Endothelial cell of umbilical vein (primary cell): ENCODE data around the gene STXBP5L. TPM values are rescaled to one million over a fixed set of nuclear protein-coding genes. Genes with fewer than 3 reads are reported as not detected.
A peak's percentile ranks its signal among the peaks of the same experiment; 100 is the strongest.

Experiments used
- BruUV-seq: library from RNA; stranded (reverse); fragments of 400-500 nt; replicated peaks from 2 replicates; lab custom pipeline; 2021; lab: Mats Ljungman, UMichigan
- CTCF ChIA-PET: fragments of 300-600, 350-600 bp; sonication (Branson Sonifier 250); formaldehyde crosslinking; loops from one replicate; lab custom pipeline; 2021; ENCODE audit warnings: antibody characterized with exemption, inconsistent platforms; lab: Charles Lee
- POLR2A ChIA-PET: fragments of 300-600, 350-600 bp; sonication (Branson Sonifier 250); formaldehyde crosslinking; loops from one replicate; lab custom pipeline; 2021; ENCODE audit warnings: antibody characterized with exemption, inconsistent platforms; lab: Charles Lee
- DNase-seq: peaks from one replicate; pipeline ENCODE4 v3.0.0-alpha.2; 2011; ENCODE audit warnings: low read depth, low spot score
- FAIRE-seq: peaks from 2 replicates; lab custom pipeline; 2011; peaks lifted over from hg19 to GRCh38; lab: Jason Lieb, UNC
- H2AFZ ChIP-seq: 2 replicates; pipeline ENCODE4 v1.6.0; 2012; ENCODE audit warnings: low read depth, low read length, control low read depth, inconsistent platforms
- H3K27ac ChIP-seq: 2 replicates; pipeline ENCODE4 v1.5.1; 2011; ENCODE audit warnings: low read depth, mild to moderate bottlenecking, control low read depth, low read length, moderate library complexity; ENCODE audit not compliant: insufficient read depth
- H3K27me3 ChIP-seq, 2 experiments: 2 replicates each; pipeline versions ENCODE4 v1.6.0 to v1.6.1; 2011; ENCODE audit warnings: low read length in 2 of 2, mixed read lengths in 1 of 2; ENCODE audit not compliant: control insufficient read depth in 2 of 2, insufficient read depth in 2 of 2
- H3K36me3 ChIP-seq, 2 experiments: 2 replicates in 1 of 2; 3 replicates in 1 of 2; pipeline ENCODE4 v1.5.1; 2011; ENCODE audit warnings: low read length in 2 of 2, mild to moderate bottlenecking in 1 of 2, moderate library complexity in 1 of 2; ENCODE audit not compliant: control insufficient read depth in 2 of 2, insufficient read depth in 2 of 2; ENCODE audit errors: extremely low read depth in 1 of 2
- H3K4me1 ChIP-seq: 3 replicates; pipeline ENCODE4 v1.5.1; 2011; ENCODE audit warnings: mild to moderate bottlenecking, low read length; ENCODE audit not compliant: control insufficient read depth, insufficient read depth; ENCODE audit errors: extremely low read depth
- H3K4me2 ChIP-seq: 2 replicates; pipeline ENCODE4 v1.6.1; 2011; ENCODE audit warnings: low read length, control low read depth, mixed read lengths; ENCODE audit not compliant: insufficient read depth
- H3K4me3 ChIP-seq, 3 experiments: fragments of 200-600 bp in 1 of 3; sonication (generic), shearing (Covaris generic) in 1 of 3; replicated peaks in 1 of 3; 2 replicates each; pipeline ENCODE4 v1.5.1; 2011 to 2016; ENCODE audit warnings: control low read depth in 3 of 3, low read length in 3 of 3, mild to moderate bottlenecking in 2 of 3, inconsistent platforms in 1 of 3, low read depth in 1 of 3, moderate library complexity in 1 of 3; ENCODE audit not compliant: insufficient read depth in 1 of 3
- H3K79me2 ChIP-seq: 2 replicates; pipeline ENCODE4 v1.6.0; 2012; ENCODE audit warnings: low read length, inconsistent platforms; ENCODE audit not compliant: control insufficient read depth, insufficient read depth
- H3K9ac ChIP-seq: replicated peaks from 2 replicates; pipeline ENCODE3; 2011; ENCODE audit warnings: low read length, control low read depth; ENCODE audit not compliant: insufficient read depth; ENCODE audit errors: extremely low read depth
- H3K9me1 ChIP-seq: replicated peaks from 3 replicates; pipeline ENCODE4 v1.6.0; 2011; ENCODE audit warnings: mild to moderate bottlenecking, low read length; ENCODE audit not compliant: control insufficient read depth, insufficient read depth; ENCODE audit errors: extremely low read depth
- H3K9me3 ChIP-seq: replicated peaks from 2 replicates; pipeline ENCODE4 v1.5.1; 2012; ENCODE audit warnings: low read length, inconsistent platforms; ENCODE audit not compliant: control insufficient read depth, insufficient read depth
- H4K20me1 ChIP-seq: replicated peaks from 2 replicates; pipeline ENCODE3; 2011; ENCODE audit warnings: mild to moderate bottlenecking, low read length; ENCODE audit not compliant: control insufficient read depth, insufficient read depth; ENCODE audit errors: extremely low read depth
- CTCF ChIP-seq, 2 donors: IDR thresholded peaks; 1 replicate in 1 of 2; 2 replicates in 1 of 2; pipeline ENCODE4 v1.5.1; 2011; ENCODE audit warnings: low read length in 2 of 2, mild to moderate bottlenecking in 2 of 2, moderate library complexity in 2 of 2, control low read depth in 1 of 2, inconsistent platforms in 1 of 2, low read depth in 1 of 2; ENCODE audit not compliant: insufficient read depth in 1 of 2; ENCODE audit errors: extremely low read depth in 1 of 2
- EZH2 ChIP-seq: IDR thresholded peaks from 2 replicates; pipeline ENCODE4 v1.6.1; 2012; ENCODE audit warnings: borderline replicate concordance, low read depth, mild to moderate bottlenecking, moderate library complexity, low read length, inconsistent platforms; ENCODE audit not compliant: severe bottlenecking
- FOS ChIP-seq: IDR thresholded peaks from 2 replicates; pipeline ENCODE4 v1.6.1; 2011; ENCODE audit warnings: mild to moderate bottlenecking, low read length, moderate library complexity, borderline replicate concordance; ENCODE audit not compliant: insufficient read depth
- GATA2 ChIP-seq: IDR thresholded peaks from 2 replicates; pipeline ENCODE4 v1.7.0; 2011; ENCODE audit warnings: low read depth, mild to moderate bottlenecking, moderate library complexity, mixed read lengths, low read length; ENCODE audit not compliant: insufficient read length, insufficient read depth
- JUN ChIP-seq: IDR thresholded peaks from 2 replicates; pipeline ENCODE4 v1.6.1; 2011; ENCODE audit warnings: borderline replicate concordance, low read depth; ENCODE audit not compliant: insufficient read length, insufficient read depth
- MYC ChIP-seq: IDR thresholded peaks from one replicate; pipeline ENCODE4 v1.6.1; 2011; ENCODE audit warnings: mild to moderate bottlenecking, low read depth, low read length
- POLR2A ChIP-seq: IDR thresholded peaks from 2 replicates; pipeline ENCODE4 v1.6.1; 2012; ENCODE audit warnings: low read depth, mild to moderate bottlenecking, control low read depth, low read length
- POLR2AphosphoS5 ChIP-seq: IDR thresholded peaks from 2 replicates; pipeline ENCODE4 v1.6.1; 2012; ENCODE audit warnings: low read depth, mild to moderate bottlenecking, control low read depth, low read length, moderate library complexity; ENCODE audit not compliant: insufficient read depth
- dilution Hi-C: fragments of 300-500 bp; cut with MboI; formaldehyde crosslinking; loops from one replicate; pipeline ENCODE4 v1.15.0; 2019; ENCODE audit warnings: low sequenced_read_pairs; ENCODE audit not compliant: extremely low pct_ligation_motif_present
- intact Hi-C: fragments of 100-400 bp; cut with micrococcal nuclease; formaldehyde crosslinking; loops from one replicate; pipeline ENCODE4 v1.10.0; 2022
- polyA plus RNA-seq, 4 experiments: library from polyadenylated mRNA; depleted of rRNA in 3 of 4; stranded (reverse) in 3 of 4; unstranded in 1 of 4; fragments of >200 nt; gene quantifications; 2 replicates each; pipeline versions ENCODE4 v1.2.1 to v1.2.3, GENCODE V29; 2011 to 2012; ENCODE audit warnings: missing spikeins in 1 of 4
- total RNA-seq: library from RNA; stranded (reverse); gene quantifications from 2 replicates; pipeline ENCODE4 v1.2.3, GENCODE V29; 2021
- TF ChIP-seq, protein P1 (sequence below): IDR thresholded peaks from 2 replicates; pipeline ENCODE4 v1.6.1; 2011; ENCODE audit not compliant: insufficient read depth, insufficient read length

STXBP5L gene
- total and polyA plus RNA-seq, 2 donors (not counting 3 experiments of a cell fraction or from before 2014, with no cell fraction given) = not detected

DNA sequence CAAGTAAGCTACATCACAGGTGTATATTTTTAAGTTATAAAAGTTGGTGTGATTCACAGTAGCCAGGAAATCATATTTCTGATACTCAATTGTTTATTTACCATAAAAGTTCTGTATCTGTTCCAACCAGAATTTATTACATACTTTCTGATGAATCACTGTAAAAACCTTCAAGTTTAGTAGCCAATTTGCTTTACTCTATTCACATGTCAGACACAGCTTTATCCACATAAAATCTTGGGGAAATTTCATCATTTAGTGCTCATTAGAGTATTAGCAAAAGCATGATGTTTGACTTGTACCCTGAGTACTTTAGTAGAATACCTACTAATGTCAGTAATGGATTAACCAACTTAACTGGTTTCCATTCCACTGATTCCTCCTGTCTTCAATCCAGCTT lies 388.0 kb downstream of the STXBP5L start:
- ChIA-PET POLR2A (no interaction called here), CTCF (no interaction called here)
- dilution Hi-C loops (no loop called here), intact Hi-C loops (loop anchor here (10.0 kb wide), 1 partner anchor 621 kb away; no protein-coding TSS in a partner anchor)
- no peaks in the 10 kb centered on the region for H3K9me3 ChIP-seq
- FAIRE-seq (no peak), DNase-seq (peak; percentile 65)
- no peaks in the 10 kb centered on the region for H4K20me1 ChIP-seq
- no peaks in the 10 kb centered on the region for H3K27me3 ChIP-seq
- no TSS peak for BruUV-seq
- peak overlapping the region; percentile 37 for H3K27ac ChIP-seq
- no peaks in the 10 kb centered on the region for H3K79me2 ChIP-seq
- no peaks in the 10 kb centered on the region for H3K36me3 ChIP-seq
- H3K9me1 ChIP-seq = no peaks in the 10 kb centered on the region
- H2AFZ ChIP-seq = peak overlapping the region; percentile 18
- H3K9ac ChIP-seq = peak overlapping the region; percentile 9
- peaks cover 20% of the 10 kb centered on the region for H3K4me1 ChIP-seq
- TF ChIP-seq POLR2AphosphoS5 (no peak), FOS (peak; percentile 59), CTCF (IDR thresholded peaks at IDR 0.05; ENCODE audit: extremely low read depth in 1 of 2, insufficient read depth in 1 of 2, low read depth in 1 of 2, low read length in 2 of 2) (no peak), MYC (no peak), POLR2A (no peak), EZH2 (no peak), JUN (no peak), GATA2 (peak; percentile 14)
- TF ChIP-seq, protein P1, sequence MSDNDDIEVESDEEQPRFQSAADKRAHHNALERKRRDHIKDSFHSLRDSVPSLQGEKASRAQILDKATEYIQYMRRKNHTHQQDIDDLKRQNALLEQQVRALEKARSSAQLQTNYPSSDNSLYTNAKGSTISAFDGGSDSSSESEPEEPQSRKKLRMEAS = no peak
- peak overlapping the region; percentile 38 for H3K4me2 ChIP-seq
- no peak overlapping the region for H3K4me3 ChIP-seq
